Gastrocnemius medialis (tissue), 4 donors: ENCODE data around the gene RABGAP1L.

Experiments
- POLR2A ChIP-seq, 2 donors: fragments of 450-650 bp; IDR thresholded peaks; one replicate each; pipeline ENCODE4 v1.6.1; 2017; ENCODE audit warnings: antibody characterized with exemption in 2 of 2, mild to moderate bottlenecking in 2 of 2, moderate library complexity in 2 of 2
- TF ChIP-seq, protein P1 (sequence below), 5 experiments: fragments of 450-650 bp in 3 of 5; fragments of 200-600 bp in 2 of 5; sonication (generic) in 2 of 5; IDR thresholded peaks in 4 of 5; conservative IDR thresholded peaks in 1 of 5; 1 replicate in 4 of 5; 2 replicates in 1 of 5; pipeline ENCODE4 v1.5.1; 2016 to 2019; ENCODE audit warnings: antibody characterized with exemption in 5 of 5, mild to moderate bottlenecking in 3 of 5, moderate library complexity in 3 of 5

DNA sequence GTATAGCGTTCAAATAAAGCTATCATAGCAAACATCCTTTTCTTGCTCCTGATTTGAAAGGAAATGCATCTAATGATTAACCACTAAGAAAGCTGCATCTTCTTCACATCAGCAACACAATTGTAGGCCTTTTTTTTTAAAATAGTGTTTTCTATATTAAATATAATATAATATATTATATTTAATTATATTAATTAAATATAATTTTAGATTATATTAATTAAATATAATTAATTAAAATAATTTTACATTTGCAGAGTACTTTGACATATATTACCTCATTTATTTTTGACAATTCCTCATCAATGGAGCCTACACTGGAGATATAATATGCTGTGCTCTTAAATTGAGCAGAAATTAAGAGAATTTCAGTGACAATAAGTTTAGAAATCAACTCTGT is 481.5 kb downstream of the RABGAP1L start:
- TF ChIP-seq, protein P1, sequence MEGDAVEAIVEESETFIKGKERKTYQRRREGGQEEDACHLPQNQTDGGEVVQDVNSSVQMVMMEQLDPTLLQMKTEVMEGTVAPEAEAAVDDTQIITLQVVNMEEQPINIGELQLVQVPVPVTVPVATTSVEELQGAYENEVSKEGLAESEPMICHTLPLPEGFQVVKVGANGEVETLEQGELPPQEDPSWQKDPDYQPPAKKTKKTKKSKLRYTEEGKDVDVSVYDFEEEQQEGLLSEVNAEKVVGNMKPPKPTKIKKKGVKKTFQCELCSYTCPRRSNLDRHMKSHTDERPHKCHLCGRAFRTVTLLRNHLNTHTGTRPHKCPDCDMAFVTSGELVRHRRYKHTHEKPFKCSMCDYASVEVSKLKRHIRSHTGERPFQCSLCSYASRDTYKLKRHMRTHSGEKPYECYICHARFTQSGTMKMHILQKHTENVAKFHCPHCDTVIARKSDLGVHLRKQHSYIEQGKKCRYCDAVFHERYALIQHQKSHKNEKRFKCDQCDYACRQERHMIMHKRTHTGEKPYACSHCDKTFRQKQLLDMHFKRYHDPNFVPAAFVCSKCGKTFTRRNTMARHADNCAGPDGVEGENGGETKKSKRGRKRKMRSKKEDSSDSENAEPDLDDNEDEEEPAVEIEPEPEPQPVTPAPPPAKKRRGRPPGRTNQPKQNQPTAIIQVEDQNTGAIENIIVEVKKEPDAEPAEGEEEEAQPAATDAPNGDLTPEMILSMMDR (IDR thresholded peaks at IDR 0.05 in 4 of 5, conservative IDR thresholded peaks at IDR 0.05 in 1 of 5) = no peak
- no peak for TF ChIP-seq POLR2A (IDR thresholded peaks at IDR 0.05)
